H9 (cell line): ENCODE data around the gene NOG. TPM values are rescaled to one million over a fixed set of nuclear protein-coding genes. Genes with fewer than 3 reads are reported as not detected.

Experiments
- DNase-seq: peaks from one replicate; pipeline ENCODE4 v3.0.0-alpha.2; 2017
- H2AFZ ChIP-seq: one replicate; pipeline ENCODE4 v1.6.1; 2013; ENCODE audit warnings: mild to moderate bottlenecking, low read length, control low read depth, moderate library complexity
- H2AK5ac ChIP-seq: 2 replicates; pipeline ENCODE4 v1.6.1; 2013; ENCODE audit warnings: low read length, control low read depth, mixed read lengths; ENCODE audit not compliant: insufficient read length
- H2BK120ac ChIP-seq: one replicate; pipeline ENCODE4 v1.6.1; 2013; ENCODE audit warnings: low read depth, mild to moderate bottlenecking, low read length, control low read depth, inconsistent platforms; ENCODE audit not compliant: poor library complexity, severe bottlenecking
- H2BK12ac ChIP-seq: 2 replicates; pipeline ENCODE4 v1.6.1; 2013; ENCODE audit warnings: low read length, control low read depth, mixed read lengths, low read depth; ENCODE audit not compliant: insufficient read length
- H2BK15ac ChIP-seq: 2 replicates; pipeline ENCODE4 v1.6.1; 2013; ENCODE audit warnings: low read depth, low read length, control low read depth
- H2BK20ac ChIP-seq: one replicate; pipeline ENCODE4 v1.6.1; 2013; ENCODE audit warnings: low read depth, mild to moderate bottlenecking, low read length, control low read depth, inconsistent platforms; ENCODE audit not compliant: poor library complexity, severe bottlenecking
- H2BK5ac ChIP-seq: 2 replicates; pipeline ENCODE4 v1.6.1; 2013; ENCODE audit warnings: low read length, control low read depth, mixed read lengths; ENCODE audit not compliant: insufficient read length
- H3K14ac ChIP-seq: 2 replicates; pipeline ENCODE4 v1.6.1; 2013; ENCODE audit warnings: low read length, control low read depth; ENCODE audit not compliant: insufficient read depth
- H3K18ac ChIP-seq: 2 replicates; pipeline ENCODE4 v1.6.1; 2013; ENCODE audit warnings: low read depth, mild to moderate bottlenecking, mixed read lengths, low read length, control low read depth; ENCODE audit not compliant: insufficient read length
- H3K23ac ChIP-seq: 2 replicates; pipeline ENCODE4 v1.6.1; 2013; ENCODE audit warnings: low read length, control low read depth, mixed read lengths, low read depth; ENCODE audit not compliant: insufficient read length
- H3K23me2 ChIP-seq: 2 replicates; pipeline ENCODE4 v1.6.1; 2013; ENCODE audit warnings: low read depth, mild to moderate bottlenecking, mixed read lengths, low read length, control low read depth; ENCODE audit not compliant: insufficient read length, poor library complexity, severe bottlenecking
- H3K27ac ChIP-seq: 2 replicates; pipeline ENCODE4 v1.5.1; 2013; ENCODE audit warnings: low read length, control low read depth, mixed read lengths, low read depth; ENCODE audit not compliant: insufficient read length
- H3K27me3 ChIP-seq: 2 replicates; pipeline ENCODE4 v1.6.1; 2013; ENCODE audit warnings: low read length, control low read depth, inconsistent platforms; ENCODE audit not compliant: insufficient read depth
- H3K4ac ChIP-seq: 2 replicates; pipeline ENCODE4 v1.6.1; 2013; ENCODE audit warnings: low read depth, mild to moderate bottlenecking, control low read depth, inconsistent platforms, low read length, moderate library complexity
- H3K4me1 ChIP-seq: 2 replicates; pipeline ENCODE4 v1.6.1; 2013; ENCODE audit warnings: low read length, control low read depth, inconsistent platforms; ENCODE audit not compliant: insufficient read depth
- H3K4me2 ChIP-seq: 2 replicates; pipeline ENCODE4 v1.6.1; 2013; ENCODE audit warnings: low read length, control low read depth, mixed read lengths; ENCODE audit not compliant: insufficient read length, insufficient read depth
- H3K56ac ChIP-seq: 2 replicates; pipeline ENCODE4 v1.6.1; 2013; ENCODE audit warnings: low read depth, mild to moderate bottlenecking, mixed read lengths, low read length, control low read depth; ENCODE audit not compliant: insufficient read length
- H3K79me1 ChIP-seq: 2 replicates; pipeline ENCODE4 v1.6.1; 2013; ENCODE audit warnings: low read depth, mild to moderate bottlenecking, moderate library complexity, low read length, control low read depth, inconsistent platforms; ENCODE audit not compliant: insufficient read depth, poor library complexity, severe bottlenecking
- H3K79me2 ChIP-seq: 2 replicates; pipeline ENCODE4 v1.6.1; 2013; ENCODE audit warnings: low read length, control low read depth, inconsistent platforms; ENCODE audit not compliant: insufficient read depth
- H3K9ac ChIP-seq: 2 replicates; pipeline ENCODE4 v1.6.1; 2013; ENCODE audit warnings: low read length, control low read depth, mixed read lengths; ENCODE audit not compliant: insufficient read length; ENCODE audit errors: extremely low read depth
- H3K9me3 ChIP-seq: one replicate; pipeline ENCODE4 v1.6.1; 2013; ENCODE audit warnings: low read depth, low read length, inconsistent platforms; ENCODE audit not compliant: control insufficient read depth
- H3T11ph ChIP-seq: one replicate; pipeline ENCODE4 v1.6.1; 2013; ENCODE audit warnings: mild to moderate bottlenecking, low read length, control low read depth, inconsistent platforms
- H4K20me1 ChIP-seq: one replicate; pipeline ENCODE4 v1.6.1; 2013; ENCODE audit not compliant: control insufficient read depth, insufficient read length, insufficient read depth
- H4K5ac ChIP-seq: 2 replicates; pipeline ENCODE4 v1.6.1; 2013; ENCODE audit warnings: low read depth, mild to moderate bottlenecking, mixed read lengths, low read length, control low read depth; ENCODE audit not compliant: insufficient read length
- H4K8ac ChIP-seq: replicated peaks from 2 replicates; pipeline ENCODE4 v1.6.1; 2013; ENCODE audit warnings: low read length, control low read depth, mixed read lengths, low read depth; ENCODE audit not compliant: insufficient read length
- H4K91ac ChIP-seq: 2 replicates; pipeline ENCODE4 v1.6.1; 2013; ENCODE audit warnings: low read depth, mild to moderate bottlenecking, moderate library complexity, mixed read lengths, low read length, control low read depth; ENCODE audit not compliant: insufficient read length
- H3K27ac Mint-ChIP-seq, 3 experiments: 2 replicates in 2 of 3; 3 replicates in 1 of 3; pipeline ENCODE4 v1.8.0; 2020 to 2021; ENCODE audit warnings: mixed read lengths in 3 of 3, mild to moderate bottlenecking in 1 of 3, moderate library complexity in 1 of 3
- H3K27me3 Mint-ChIP-seq: 2 replicates; pipeline ENCODE4 v1.8.0; 2021; ENCODE audit warnings: low read depth, mild to moderate bottlenecking, moderate library complexity, mixed read lengths
- H3K36me3 Mint-ChIP-seq, 3 experiments: 2 replicates in 2 of 3; 3 replicates in 1 of 3; pipeline ENCODE4 v1.8.0; 2020 to 2021; ENCODE audit warnings: low read depth in 3 of 3, mixed read lengths in 3 of 3; ENCODE audit not compliant: insufficient read depth in 1 of 3
- H3K4me1 Mint-ChIP-seq, 2 experiments: 2 replicates each; pipeline ENCODE4 v1.8.0; 2020; ENCODE audit warnings: mixed read lengths in 2 of 2
- H3K4me3 Mint-ChIP-seq, 2 experiments: 2 replicates in 1 of 2; 3 replicates in 1 of 2; pipeline ENCODE4 v1.8.0; 2020 to 2021; ENCODE audit warnings: mild to moderate bottlenecking in 2 of 2, mixed read lengths in 2 of 2, moderate library complexity in 1 of 2
- H3K9me3 Mint-ChIP-seq, 2 experiments: 2 replicates in 1 of 2; 3 replicates in 1 of 2; pipeline ENCODE4 v1.8.0; 2020; ENCODE audit warnings: mild to moderate bottlenecking in 2 of 2, mixed read lengths in 2 of 2, moderate library complexity in 1 of 2
- WGBS: extraction: QIAGEN DNeasy Blood & Tissue Kit; methylation state at CpG from one replicate; pipeline ENCODE4 v1.1.7; 2013; ENCODE audit warnings: missing lambda C conversion rate, low lambda C conversion rate, mixed read lengths; ENCODE audit not compliant: insufficient read length; ENCODE audit errors: extremely low coverage; 5-methylcytosine and 5-hydroxymethylcytosine counted together
- long read RNA-seq: library from polyadenylated mRNA; unstranded; transcript quantifications from one replicate; pipeline ENCODE4 v2.0.0, GENCODE V29; 2020
- total RNA-seq: library from RNA; stranded (reverse); gene quantifications from 2 replicates; pipeline ENCODE4 v1.2.1, GENCODE V29; 2021
- TF ChIP-seq, protein P1 (sequence below): fragments of 200-600 bp; sonication (generic); conservative IDR thresholded peaks from 3 replicates; pipeline ENCODE4 v1.8.0; 2021; ENCODE audit warnings: antibody characterized with exemption, mild to moderate bottlenecking

Gene NOG
- total RNA-seq, result not detected in 2 replicates
- long read RNA-seq, result 0 reads

DNA sequence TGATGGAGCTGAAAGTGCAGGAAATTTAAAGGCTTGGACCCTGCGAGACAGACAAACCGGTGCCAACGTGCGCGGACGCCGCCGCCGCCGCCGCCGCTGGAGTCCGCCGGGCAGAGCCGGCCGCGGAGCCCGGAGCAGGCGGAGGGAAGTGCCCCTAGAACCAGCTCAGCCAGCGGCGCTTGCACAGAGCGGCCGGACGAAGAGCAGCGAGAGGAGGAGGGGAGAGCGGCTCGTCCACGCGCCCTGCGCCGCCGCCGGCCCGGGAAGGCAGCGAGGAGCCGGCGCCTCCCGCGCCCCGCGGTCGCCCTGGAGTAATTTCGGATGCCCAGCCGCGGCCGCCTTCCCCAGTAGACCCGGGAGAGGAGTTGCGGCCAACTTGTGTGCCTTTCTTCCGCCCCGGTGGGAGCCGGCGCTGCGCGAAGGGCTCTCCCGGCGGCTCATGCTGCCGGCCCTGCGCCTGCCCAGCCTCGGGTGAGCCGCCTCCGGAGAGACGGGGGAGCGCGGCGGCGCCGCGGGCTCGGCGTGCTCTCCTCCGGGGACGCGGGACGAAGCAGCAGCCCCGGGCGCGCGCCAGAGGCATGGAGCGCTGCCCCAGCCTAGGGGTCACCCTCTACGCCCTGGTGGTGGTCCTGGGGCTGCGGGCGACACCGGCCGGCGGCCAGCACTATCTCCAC is at the start of gene NOG:
TSS of gene NOG (plus strand) at position 54 of the 674 bp plus-strand sequence. CDS start at position 579, 525 bp downstream.
- Histone ChIP-seq H3K4me1 (no peaks in the 10 kb centered on the region), H4K20me1 (no peaks in the 10 kb centered on the region), H3K23ac (no peak within 1 kb of the TSS), H3K27me3 (peaks cover 13% of the 10 kb centered on the region; the same call in 1 of the 2 replicates), H3K79me2 (no peaks in the 10 kb centered on the region), H2AK5ac (no peak within 1 kb of the TSS), H2BK5ac (no peak within 1 kb of the TSS), H3K4ac (no peak within 1 kb of the TSS), H4K91ac (no peak within 1 kb of the TSS), H3K14ac (no peak within 1 kb of the TSS), H4K8ac (no peak within 1 kb of the TSS), H2BK20ac (no peak within 1 kb of the TSS), H3K9ac (no peak within 1 kb of the TSS), H4K5ac (no peak within 1 kb of the TSS), H3K23me2 (peaks cover 21% of the 10 kb centered on the region), H3K56ac (no peak within 1 kb of the TSS), H2BK15ac (no peak within 1 kb of the TSS), H2AFZ (no peak within 1 kb of the TSS), H3K27ac (no peak within 1 kb of the TSS), H3K18ac (no peak within 1 kb of the TSS), H3T11ph (no peak within 1 kb of the TSS), H3K9me3 (no peaks in the 10 kb centered on the region), H3K79me1 (no peaks in the 10 kb centered on the region), H2BK12ac (no peak within 1 kb of the TSS), H2BK120ac (no peak within 1 kb of the TSS), H3K4me2 (peak within 1 kb of the TSS; percentile 88)
- Mint-ChIP-seq H3K4me3 (peak within 1 kb of the TSS; percentile 65 to 89), H3K4me1 (peaks cover 18 to 27% of the 10 kb centered on the region in 2 experiments), H3K36me3 (no peaks in the 10 kb centered on the region), H3K9me3 (peaks cover 0 to 3% of the 10 kb centered on the region in 2 experiments; a peak in 1 of 5 replicates), H3K27me3 (peaks cover 92% of the 10 kb centered on the region), H3K27ac (no peak within 1 kb of the TSS)
- peak; percentile 79 for DNase-seq
- TF ChIP-seq, protein P1, sequence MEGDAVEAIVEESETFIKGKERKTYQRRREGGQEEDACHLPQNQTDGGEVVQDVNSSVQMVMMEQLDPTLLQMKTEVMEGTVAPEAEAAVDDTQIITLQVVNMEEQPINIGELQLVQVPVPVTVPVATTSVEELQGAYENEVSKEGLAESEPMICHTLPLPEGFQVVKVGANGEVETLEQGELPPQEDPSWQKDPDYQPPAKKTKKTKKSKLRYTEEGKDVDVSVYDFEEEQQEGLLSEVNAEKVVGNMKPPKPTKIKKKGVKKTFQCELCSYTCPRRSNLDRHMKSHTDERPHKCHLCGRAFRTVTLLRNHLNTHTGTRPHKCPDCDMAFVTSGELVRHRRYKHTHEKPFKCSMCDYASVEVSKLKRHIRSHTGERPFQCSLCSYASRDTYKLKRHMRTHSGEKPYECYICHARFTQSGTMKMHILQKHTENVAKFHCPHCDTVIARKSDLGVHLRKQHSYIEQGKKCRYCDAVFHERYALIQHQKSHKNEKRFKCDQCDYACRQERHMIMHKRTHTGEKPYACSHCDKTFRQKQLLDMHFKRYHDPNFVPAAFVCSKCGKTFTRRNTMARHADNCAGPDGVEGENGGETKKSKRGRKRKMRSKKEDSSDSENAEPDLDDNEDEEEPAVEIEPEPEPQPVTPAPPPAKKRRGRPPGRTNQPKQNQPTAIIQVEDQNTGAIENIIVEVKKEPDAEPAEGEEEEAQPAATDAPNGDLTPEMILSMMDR, result no peak
- no CpG with 5 or more reads among the region's 85 CpGs for WGBS
